CD8-positive, alpha-beta memory T cell (primary cell): Measurements from ENCODE around the gene OPCML. TPM values are rescaled to one million over a fixed set of nuclear protein-coding genes. Genes with fewer than 3 reads are reported as not detected.

ENCODE experiments used
- CTCF ChIA-PET: fragments of 350-600 bp; sonication (Branson Sonifier 250); formaldehyde crosslinking; loops from one replicate; lab custom pipeline; 2021; ENCODE audit warnings: antibody characterized with exemption; lab: Charles Lee
- POLR2A ChIA-PET: fragments of 350-600 bp; sonication (Branson Sonifier 250); formaldehyde crosslinking; loops from one replicate; lab custom pipeline; 2021; ENCODE audit warnings: antibody characterized with exemption; lab: Charles Lee
- DNase-seq, 5 donors: peaks; one replicate each; pipeline versions ENCODE4 v3.0.0 to v3.0.0-alpha.2; 2020 to 2022; ENCODE audit warnings: mixed read lengths in 1 of 5
- H3K27ac ChIP-seq: one replicate; pipeline ENCODE4 v1.7.0; 2013; ENCODE audit warnings: low read depth, mild to moderate bottlenecking, low read length, moderate library complexity
- H3K27me3 ChIP-seq: 2 replicates; pipeline ENCODE4 v1.7.0; 2013; ENCODE audit warnings: low read length, mild to moderate bottlenecking; ENCODE audit not compliant: insufficient read depth, poor library complexity, severe bottlenecking
- H3K36me3 ChIP-seq: 2 replicates; pipeline ENCODE4 v1.7.0; 2013; ENCODE audit warnings: mild to moderate bottlenecking, low read length, moderate library complexity; ENCODE audit not compliant: insufficient read depth
- H3K4me1 ChIP-seq: 2 replicates; pipeline ENCODE4 v1.7.0; 2013; ENCODE audit warnings: mild to moderate bottlenecking, low read length, moderate library complexity; ENCODE audit not compliant: insufficient read depth
- H3K4me3 ChIP-seq: 2 replicates; pipeline ENCODE4 v1.7.0; 2013; ENCODE audit warnings: mild to moderate bottlenecking, low read length
- H3K9me3 ChIP-seq: 2 replicates; pipeline ENCODE4 v1.7.0; 2013; ENCODE audit warnings: mild to moderate bottlenecking, low read length
- H3K27ac Mint-ChIP-seq, 8 donors: one replicate each; pipeline ENCODE4 v1.8.0; 2020 to 2021; ENCODE audit warnings: mixed read lengths in 8 of 8, mild to moderate bottlenecking in 6 of 8, inconsistent platforms in 3 of 8, moderate library complexity in 3 of 8
- H3K27me3 Mint-ChIP-seq, 2 donors: one replicate each; pipeline ENCODE4 v1.8.0; 2020 to 2021; ENCODE audit warnings: mixed read lengths in 2 of 2, mild to moderate bottlenecking in 1 of 2, moderate library complexity in 1 of 2
- H3K36me3 Mint-ChIP-seq, 3 donors: one replicate each; pipeline ENCODE4 v1.8.0; 2020 to 2021; ENCODE audit warnings: mixed read lengths in 3 of 3, inconsistent platforms in 1 of 3, mild to moderate bottlenecking in 1 of 3
- H3K4me1 Mint-ChIP-seq, 3 donors: one replicate each; pipeline ENCODE4 v1.8.0; 2020 to 2021; ENCODE audit warnings: mixed read lengths in 3 of 3, inconsistent platforms in 1 of 3, mild to moderate bottlenecking in 1 of 3
- H3K4me3 Mint-ChIP-seq, 7 donors: one replicate each; pipeline ENCODE4 v1.8.0; 2020 to 2021; ENCODE audit warnings: mixed read lengths in 7 of 7, mild to moderate bottlenecking in 6 of 7, moderate library complexity in 4 of 7, inconsistent platforms in 2 of 7
- H3K9me3 Mint-ChIP-seq, 5 donors: one replicate each; pipeline ENCODE4 v1.8.0; 2020 to 2022; ENCODE audit warnings: mixed read lengths in 5 of 5, mild to moderate bottlenecking in 3 of 5, moderate library complexity in 2 of 5, inconsistent platforms in 1 of 5
- polyA plus RNA-seq: library from polyadenylated mRNA; unstranded; fragments of 300-500 nt; fragmentation: Illumina TruSeq; gene quantifications from one replicate; pipeline ENCODE4 v1.2.3, GENCODE V29; 2021
- total RNA-seq, 2 experiments: library from RNA; stranded (reverse); gene quantifications; one replicate each; pipeline ENCODE4 v1.2.3, GENCODE V29; 2021

The OPCML gene
- total and polyA plus RNA-seq, 3 experiments from 2014 or later: not detected

DNA sequence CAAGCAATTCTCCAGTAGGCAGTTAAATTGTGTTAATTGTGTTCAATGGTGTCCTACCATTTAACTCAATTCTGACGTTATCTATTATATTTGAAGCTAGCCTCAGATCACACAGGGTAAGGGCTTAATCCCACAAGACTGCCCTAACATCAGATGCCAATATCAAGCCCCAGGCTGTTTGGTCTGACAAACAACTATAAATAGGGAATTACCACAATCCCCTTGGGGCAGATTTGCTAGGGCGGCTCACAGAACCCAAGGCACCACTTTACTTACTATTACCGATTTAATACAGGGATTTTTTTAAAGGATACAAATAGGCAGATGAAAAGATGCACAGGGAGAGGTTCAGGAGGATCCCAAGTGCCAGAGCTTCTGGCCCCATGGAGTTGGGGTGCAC is 678.4 kb downstream of the OPCML start:
- Mint-ChIP-seq H3K27ac (no peak overlapping the region), H3K27me3 (peaks cover 0 to 7% of the 10 kb centered on the region in 2 donors), H3K9me3 (peaks cover 0 to 7% (median 4%) of the 10 kb centered on the region in 5 donors), H3K36me3 (no peaks in the 10 kb centered on the region), H3K4me1 (no peaks in the 10 kb centered on the region), H3K4me3 (no peak overlapping the region)
- H3K9me3 ChIP-seq: no peaks in the 10 kb centered on the region
- H3K27me3 ChIP-seq: no peaks in the 10 kb centered on the region
- no peak overlapping the region for H3K4me3 ChIP-seq
- no peak for DNase-seq
- no peak overlapping the region for H3K27ac ChIP-seq
- ChIA-PET CTCF (no interaction called here), POLR2A (no interaction called here)
- H3K4me1 ChIP-seq: no peaks in the 10 kb centered on the region
- no peaks in the 10 kb centered on the region for H3K36me3 ChIP-seq

DNA sequence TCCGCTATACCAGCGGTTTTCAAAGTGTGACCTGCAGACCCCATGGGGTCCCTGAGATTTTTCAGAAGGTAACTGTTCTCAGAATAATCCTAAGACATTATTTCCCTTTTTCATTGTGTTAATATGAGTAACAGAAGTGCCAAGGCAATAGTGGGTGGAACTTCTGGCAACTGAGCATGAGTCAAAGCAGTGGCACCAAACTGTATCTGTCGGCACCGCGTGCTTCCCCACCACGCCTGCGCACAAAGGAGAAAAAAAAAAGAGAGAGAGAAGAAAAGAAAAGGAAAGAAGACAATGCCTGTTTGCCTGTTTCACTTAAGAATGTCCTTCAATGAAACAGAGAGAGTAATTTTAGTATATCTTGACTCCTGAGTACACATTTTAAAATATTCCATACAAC is 679.9 kb downstream of the OPCML start:
- CTCF ChIA-PET: no interaction called here
- POLR2A ChIA-PET: no interaction called here
- Mint-ChIP-seq H3K4me3 (no peak overlapping the region), H3K9me3 (peaks cover 0 to 7% (median 4%) of the 10 kb centered on the region in 5 donors), H3K27me3 (peaks cover 0 to 3% of the 10 kb centered on the region in 2 donors), H3K4me1 (no peaks in the 10 kb centered on the region), H3K36me3 (no peaks in the 10 kb centered on the region), H3K27ac (no peak overlapping the region)
- H3K9me3 ChIP-seq: no peaks in the 10 kb centered on the region
- no peaks in the 10 kb centered on the region for H3K4me1 ChIP-seq
- H3K36me3 ChIP-seq: no peaks in the 10 kb centered on the region
- no peak overlapping the region for H3K4me3 ChIP-seq
- no peaks in the 10 kb centered on the region for H3K27me3 ChIP-seq
- no peak for DNase-seq
- no peak overlapping the region for H3K27ac ChIP-seq

GRCh38 chr11:132851247-132851646 is 681.1 kb downstream of the OPCML start:
- no peak overlapping the region for H3K27ac ChIP-seq
- no peaks in the 10 kb centered on the region for H3K4me1 ChIP-seq
- no peak for DNase-seq
- Mint-ChIP-seq H3K9me3 (peaks cover 0 to 7% (median 4%) of the 10 kb centered on the region in 5 donors), H3K36me3 (no peaks in the 10 kb centered on the region), H3K27me3 (peaks cover 0 to 3% of the 10 kb centered on the region in 2 donors), H3K4me1 (no peaks in the 10 kb centered on the region), H3K4me3 (no peak overlapping the region), H3K27ac (no peak overlapping the region)
- ChIA-PET CTCF (no interaction called here), POLR2A (no interaction called here)
- H3K27me3 ChIP-seq: no peaks in the 10 kb centered on the region
- H3K9me3 ChIP-seq: no peaks in the 10 kb centered on the region
- H3K36me3 ChIP-seq: no peaks in the 10 kb centered on the region
- H3K4me3 ChIP-seq: no peak overlapping the region

- Histone ChIP-seq H3K9me3 (no peaks in the 10 kb centered on the region), H3K4me1 (no peaks in the 10 kb centered on the region), H3K4me3 (no peak overlapping the region), H3K27me3 (no peaks in the 10 kb centered on the region), H3K36me3 (no peaks in the 10 kb centered on the region), H3K27ac (no peak overlapping the region)
- no peak for DNase-seq
- POLR2A ChIA-PET: no interaction called here
- Mint-ChIP-seq H3K4me1 (no peaks in the 10 kb centered on the region), H3K4me3 (no peak overlapping the region), H3K27me3 (peaks cover 0 to 4% of the 10 kb centered on the region in 2 donors), H3K36me3 (no peaks in the 10 kb centered on the region), H3K27ac (no peak overlapping the region), H3K9me3 (peaks cover 0 to 7% (median 2%) of the 10 kb centered on the region in 5 donors)
- CTCF ChIA-PET: no interaction called here
Observed at GRCh38 chr11:132850266-132850665, 682.0 kb downstream of the OPCML start.

- CTCF ChIA-PET: interaction anchor here (1.4 kb wide), 1 partner anchor 15 kb away, joined by 3 read pairs; no protein-coding TSS in a partner anchor
- DNase-seq: no peak
- no peaks in the 10 kb centered on the region for H3K9me3 ChIP-seq
- H3K4me1 ChIP-seq: no peaks in the 10 kb centered on the region
- Mint-ChIP-seq H3K4me1 (no peaks in the 10 kb centered on the region), H3K27ac (no peak overlapping the region), H3K36me3 (no peaks in the 10 kb centered on the region), H3K4me3 (no peak overlapping the region), H3K9me3 (peaks cover 0 to 4% (median 0%) of the 10 kb centered on the region in 5 donors), H3K27me3 (peaks cover 0 to 4% of the 10 kb centered on the region in 2 donors)
- H3K27me3 ChIP-seq: no peaks in the 10 kb centered on the region
- no peaks in the 10 kb centered on the region for H3K36me3 ChIP-seq
- POLR2A ChIA-PET: no interaction called here
- H3K4me3 ChIP-seq: no peak overlapping the region
- H3K27ac ChIP-seq: no peak overlapping the region
Observed at GRCh38 chr11:132848336-132848735, 684.0 kb downstream of the OPCML start.

DNA sequence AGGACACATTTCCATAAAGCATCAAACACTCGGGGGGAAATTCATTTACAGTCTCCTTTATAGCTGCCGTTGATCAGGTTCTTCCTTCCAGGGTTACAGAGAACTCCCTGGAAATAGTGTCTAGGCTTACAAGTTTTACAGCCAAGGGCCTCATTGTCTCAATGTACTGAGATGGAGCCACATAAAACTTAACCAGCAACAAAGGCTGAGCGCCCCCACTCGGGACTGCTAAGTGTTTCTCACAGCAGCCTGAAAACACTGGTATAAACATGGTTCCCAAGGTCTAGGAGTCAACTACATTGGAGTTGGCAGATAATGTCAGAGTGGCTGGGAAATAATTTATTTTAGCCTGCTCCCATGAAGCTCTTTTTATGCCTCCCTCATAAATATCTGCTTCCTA is 686.2 kb downstream of the OPCML start:
- no peak overlapping the region for H3K27ac ChIP-seq
- ChIA-PET POLR2A (no interaction called here), CTCF (no interaction called here)

GRCh38 chr11:132844956-132845696 is 687.2 kb downstream of the OPCML start:
- no peak for DNase-seq
- H3K27me3 ChIP-seq: no peaks in the 10 kb centered on the region
- no peak overlapping the region for H3K27ac Mint-ChIP-seq
- no peaks in the 10 kb centered on the region for H3K36me3 ChIP-seq
- no peaks in the 10 kb centered on the region for H3K36me3 Mint-ChIP-seq
- H3K4me3 ChIP-seq: no peak overlapping the region
- ChIA-PET CTCF (no interaction called here), POLR2A (no interaction called here)
- H3K27me3 Mint-ChIP-seq: peaks cover 0 to 4% of the 10 kb centered on the region in 2 donors
- no peaks in the 10 kb centered on the region for H3K9me3 ChIP-seq
- H3K27ac ChIP-seq: no peak overlapping the region
- no peak overlapping the region for H3K4me3 Mint-ChIP-seq
- H3K4me1 ChIP-seq: no peaks in the 10 kb centered on the region
- no peaks in the 10 kb centered on the region for H3K4me1 Mint-ChIP-seq
- H3K9me3 Mint-ChIP-seq: peaks cover 0 to 4% (median 0%) of the 10 kb centered on the region in 5 donors

More for the DNA sequence above, 686.2 kb downstream of the OPCML start:
- Mint-ChIP-seq H3K27ac (no peak overlapping the region), H3K4me1 (no peaks in the 10 kb centered on the region), H3K27me3 (peaks cover 0 to 4% of the 10 kb centered on the region in 2 donors), H3K36me3 (no peaks in the 10 kb centered on the region), H3K4me3 (no peak overlapping the region), H3K9me3 (peaks cover 0 to 4% (median 0%) of the 10 kb centered on the region in 5 donors)
- Histone ChIP-seq H3K9me3 (no peaks in the 10 kb centered on the region), H3K36me3 (no peaks in the 10 kb centered on the region), H3K4me1 (no peaks in the 10 kb centered on the region), H3K4me3 (no peak overlapping the region), H3K27me3 (no peaks in the 10 kb centered on the region)
- no peak for DNase-seq

GRCh38 chr11:132840660-132841059 is 691.6 kb downstream of the OPCML start:
- Histone ChIP-seq H3K27ac (no peak overlapping the region), H3K9me3 (no peaks in the 10 kb centered on the region), H3K27me3 (no peaks in the 10 kb centered on the region), H3K4me1 (no peaks in the 10 kb centered on the region), H3K4me3 (no peak overlapping the region), H3K36me3 (no peaks in the 10 kb centered on the region)
- Mint-ChIP-seq H3K4me1 (no peaks in the 10 kb centered on the region), H3K27me3 (peaks cover 0 to 1% of the 10 kb centered on the region in 2 donors), H3K27ac (no peak overlapping the region), H3K4me3 (no peak overlapping the region), H3K9me3 (peaks cover 0 to 3% (median 0%) of the 10 kb centered on the region in 5 donors), H3K36me3 (no peaks in the 10 kb centered on the region)
- ChIA-PET POLR2A (no interaction called here), CTCF (no interaction called here)
- no peak for DNase-seq
